ENCODE results near the gene CHN1.

DNA sequence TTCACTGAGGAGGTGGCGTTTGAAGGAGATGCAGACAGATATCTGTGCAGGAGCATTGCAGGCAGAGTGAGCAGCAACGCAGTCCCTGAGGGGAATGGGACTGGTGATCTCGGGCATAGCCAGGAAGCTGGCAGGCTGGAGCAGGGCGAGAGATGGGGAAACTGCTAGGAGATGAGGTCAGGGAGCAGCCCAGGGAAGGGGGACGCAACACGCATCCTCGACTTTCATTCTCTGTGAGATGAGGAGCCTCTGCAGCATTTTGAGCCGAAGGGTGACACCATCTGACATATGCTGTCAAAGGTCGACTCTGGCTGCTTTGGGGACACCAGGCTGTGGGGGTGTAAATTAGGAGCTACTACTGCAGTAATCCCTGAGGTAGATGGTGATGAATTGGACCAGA is 236.6 kb downstream of the CHN1 start:
- TF ChIP-seq TAF1 (IDR thresholded peaks at IDR 0.05; ENCODE audit: borderline replicate concordance, low read depth, low read length) (no peak), POLR2AphosphoS5 (IDR thresholded peaks at IDR 0.05; ENCODE audit: low read depth, low read length) (no peak), POLR2A (IDR thresholded peaks at IDR 0.05; ENCODE audit: low read depth, low read length) (no peak)
